Stimulated activated CD4-positive, alpha-beta T cell treated with anti-CD3 and anti-CD28 coated beads, Interleukin-4, amount 100 ng/mL, for 48 hours (primary cell): Measurements from ENCODE around the gene HCRTR1.

ENCODE experiments used
- DNase-seq, 2 donors: peaks; one replicate each; pipeline ENCODE4 v3.0.0-alpha.2; 2020; ENCODE audit warnings: low read depth in 2 of 2

The HCRTR1 gene

GRCh38 chr1:31650161-31651088 is 32.9 kb downstream of the HCRTR1 start:
- no peak for DNase-seq

- DNase-seq: no peak
Measured at GRCh38 chr1:31651089-31651420, 33.6 kb downstream of the HCRTR1 start.

- DNase-seq: no peak
Measured at GRCh38 chr1:31651766-31652165, 34.3 kb downstream of the HCRTR1 start.

GRCh38 chr1:31652891-31653499 is 35.5 kb downstream of the HCRTR1 start:
- no peak for DNase-seq

- DNase-seq: no peak
Measured at GRCh38 chr1:31653717-31654473, 36.4 kb downstream of the HCRTR1 start.

GRCh38 chr1:31654474-31654776 is 36.9 kb downstream of the HCRTR1 start:
- no peak for DNase-seq

GRCh38 chr1:31655104-31655503 is 37.6 kb downstream of the HCRTR1 start:
- DNase-seq: no peak

GRCh38 chr1:31655756-31656155 is 38.3 kb downstream of the HCRTR1 start:
- DNase-seq: no peak

- DNase-seq: no peak
Measured at GRCh38 chr1:31657020-31657804, 39.7 kb downstream of the HCRTR1 start.

- no peak for DNase-seq
Measured at GRCh38 chr1:31657972-31658510, 40.6 kb downstream of the HCRTR1 start.

- no peak for DNase-seq
Measured at GRCh38 chr1:31658721-31659120, 41.2 kb downstream of the HCRTR1 start.

- DNase-seq: no peak
Measured at GRCh38 chr1:31659889-31660288, 42.4 kb downstream of the HCRTR1 start.

GRCh38 chr1:31660871-31661455 is 43.5 kb downstream of the HCRTR1 start:
- DNase-seq: no peak

- no peak for DNase-seq
Measured at GRCh38 chr1:31661856-31662255, 44.4 kb downstream of the HCRTR1 start.

GRCh38 chr1:31662463-31662862 is 45.0 kb downstream of the HCRTR1 start:
- no peak for DNase-seq

- peak; percentile 35 to 58 for DNase-seq
Measured at GRCh38 chr1:31663622-31664452, 46.3 kb downstream of the HCRTR1 start.

GRCh38 chr1:31664528-31664927 is 47.0 kb downstream of the HCRTR1 start:
- no peak for DNase-seq

GRCh38 chr1:31665234-31665878 is 47.9 kb downstream of the HCRTR1 start:
- DNase-seq: no peak

- DNase-seq: no peak
Measured at GRCh38 chr1:31666263-31666963, 48.9 kb downstream of the HCRTR1 start.
